HG03521 (cell line): Measurements from ENCODE around the gene GOLGA8Q.
"Not testable (repeated sequence)": the region's sequence is repeated elsewhere in the genome, so short reads cannot be mapped to it uniquely, and the experiment has no call there.

Experiments
- ATAC-seq: cut with Tn5 transposase; IDR thresholded peaks from one replicate; pipeline ENCODE4 v1.9.1; 2021; ENCODE audit warnings: mild to moderate bottlenecking, moderate library complexity; ENCODE audit not compliant: unreplicated experiment

GOLGA8Q gene, protein sequence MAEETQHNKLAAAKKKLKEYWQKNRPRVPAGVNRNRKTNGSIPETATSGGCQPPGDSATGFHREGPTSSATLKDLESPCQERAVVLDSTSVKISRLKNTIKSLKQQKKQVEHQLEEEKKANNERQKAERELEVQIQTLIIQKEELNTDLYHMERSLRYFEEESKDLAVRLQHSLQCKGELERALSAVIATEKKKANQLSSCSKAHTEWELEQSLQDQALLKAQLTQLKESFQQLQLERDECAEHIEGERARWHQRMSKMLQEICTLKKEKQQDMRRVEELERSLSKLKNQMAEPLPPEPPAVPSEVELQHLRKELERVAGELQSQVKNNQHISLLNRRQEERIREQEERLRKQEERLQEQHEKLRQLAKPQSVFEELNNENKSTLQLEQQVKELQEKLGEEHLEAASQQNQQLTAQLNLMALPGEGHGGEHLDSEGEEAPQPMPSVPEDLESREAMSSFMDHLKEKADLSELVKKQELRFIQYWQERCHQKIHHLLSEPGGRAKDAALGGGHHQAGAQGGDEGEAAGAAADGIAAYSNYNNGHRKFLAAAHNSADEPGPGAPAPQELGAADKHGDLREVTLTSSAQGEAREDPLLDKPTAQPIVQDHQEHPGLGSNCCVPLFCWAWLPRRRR

DNA sequence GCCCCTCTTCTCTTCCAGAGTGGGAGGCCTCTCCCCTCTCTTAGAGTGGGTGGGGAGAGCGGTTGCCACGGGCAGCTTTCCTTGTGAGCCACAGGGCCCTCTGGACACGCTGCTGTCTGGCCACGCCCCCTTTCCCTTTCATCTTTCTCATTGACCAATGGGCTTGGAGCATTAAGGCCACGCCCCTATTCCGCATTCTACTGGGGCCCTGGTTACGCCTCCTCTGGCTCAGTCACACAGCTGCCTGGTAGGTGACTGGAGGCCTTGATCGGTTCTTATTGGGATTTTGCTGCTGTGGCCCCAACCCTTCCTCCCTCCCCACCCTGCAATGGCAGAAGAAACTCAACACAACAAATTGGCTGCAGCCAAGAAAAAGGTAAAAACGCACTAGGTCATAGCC, at the start of gene GOLGA8Q:
Gene GOLGA8Q, plus strand, starts transcription at position 301 of the 400 bp plus-strand sequence. Its CDS starts 28 bp downstream, at position 329.
- not testable (repeated sequence) for ATAC-seq

DNA sequence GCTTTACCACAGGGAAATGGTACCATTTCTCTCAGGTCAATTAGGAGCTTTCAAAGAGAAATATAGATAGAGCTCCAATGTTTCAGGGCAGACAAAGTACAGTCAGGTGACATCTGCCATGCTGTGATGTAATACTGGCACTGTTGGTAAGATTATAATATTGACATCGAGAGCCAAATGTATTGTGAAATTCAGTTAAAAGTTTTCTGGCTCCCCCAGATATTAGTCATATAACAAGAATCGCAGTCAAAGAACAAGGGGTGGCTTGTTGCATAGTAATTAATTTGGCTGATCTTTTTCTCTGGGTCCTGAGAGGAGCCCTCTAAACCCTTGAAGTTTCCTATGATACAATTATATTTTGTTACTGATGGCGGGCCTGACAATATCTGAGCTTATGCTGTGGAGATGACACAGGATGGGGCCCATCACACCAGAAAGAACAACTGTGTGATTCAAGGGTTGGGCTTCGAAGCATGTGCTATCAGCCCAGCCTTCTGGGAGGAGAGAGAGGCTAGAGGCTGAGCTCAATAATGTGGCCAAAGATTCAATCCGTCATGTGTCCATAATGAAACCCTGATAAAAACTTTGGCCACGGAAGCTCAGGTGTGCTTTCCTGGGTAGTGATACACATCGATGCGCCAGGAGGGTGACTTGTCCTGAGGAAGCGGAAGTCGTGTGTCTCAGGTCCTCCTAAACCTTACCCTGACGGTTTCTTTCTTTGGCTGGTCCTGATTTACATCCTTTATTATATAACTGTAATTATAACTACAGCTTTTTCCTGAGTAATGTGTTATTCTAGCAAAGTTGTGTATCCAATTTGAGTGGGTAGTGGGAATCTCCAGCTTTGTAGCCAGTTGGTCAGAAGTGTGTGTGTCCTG, 48.7 kb upstream of the GOLGA8Q start:
- ATAC-seq: not testable (repeated sequence)

DNA sequence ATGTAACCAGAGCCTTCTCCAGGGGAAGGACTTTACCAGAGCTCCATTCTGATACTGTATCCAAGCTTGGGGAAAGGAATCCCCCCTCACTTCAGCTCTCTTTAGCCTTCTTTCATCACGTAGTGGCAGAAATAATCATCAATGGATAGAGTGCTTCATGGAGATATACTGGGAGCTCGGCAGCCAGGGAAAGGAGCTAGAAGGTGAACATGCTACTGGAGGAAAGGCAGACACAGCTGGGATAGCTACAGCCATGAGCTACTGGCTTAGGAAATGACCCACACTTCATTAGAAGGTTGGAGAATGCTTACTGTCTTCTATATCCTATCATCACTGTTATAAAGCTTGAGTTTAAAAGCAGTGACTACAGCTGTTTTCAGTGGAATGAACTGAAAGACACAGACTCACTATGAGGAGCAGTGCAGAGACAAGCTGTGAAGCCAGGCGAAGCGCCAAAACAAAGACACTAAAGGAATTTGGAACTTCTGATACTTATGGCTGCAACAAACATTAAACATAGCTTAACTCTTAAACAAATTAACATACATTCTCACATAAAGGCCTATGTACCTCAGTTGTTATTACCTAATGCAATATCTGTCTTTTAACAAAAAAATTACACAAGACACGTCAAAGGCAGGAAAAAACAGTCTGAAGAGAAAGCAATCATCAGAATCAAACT, 47.5 kb upstream of the GOLGA8Q start:
- ATAC-seq: not testable (repeated sequence)

DNA sequence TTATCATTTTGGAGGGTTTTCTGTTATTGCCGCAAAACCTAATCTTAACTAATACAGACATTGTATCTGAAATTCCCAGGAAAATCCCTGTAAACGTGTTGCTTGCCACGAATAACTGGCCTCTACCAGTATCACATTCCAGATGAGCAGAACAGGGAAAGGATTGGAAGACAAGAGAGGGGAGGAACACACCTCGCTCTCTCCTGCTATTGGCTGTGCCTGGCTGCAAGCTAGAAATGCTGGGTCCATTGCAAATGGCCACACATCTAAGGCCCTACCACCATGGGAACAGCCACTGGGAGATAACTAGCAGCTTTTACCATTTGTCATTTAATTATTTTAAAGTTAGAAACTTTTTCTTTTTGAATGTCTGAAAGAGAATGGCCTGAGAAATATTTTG, 37.3 kb upstream of the GOLGA8Q start:
- ATAC-seq: not testable (repeated sequence)

DNA sequence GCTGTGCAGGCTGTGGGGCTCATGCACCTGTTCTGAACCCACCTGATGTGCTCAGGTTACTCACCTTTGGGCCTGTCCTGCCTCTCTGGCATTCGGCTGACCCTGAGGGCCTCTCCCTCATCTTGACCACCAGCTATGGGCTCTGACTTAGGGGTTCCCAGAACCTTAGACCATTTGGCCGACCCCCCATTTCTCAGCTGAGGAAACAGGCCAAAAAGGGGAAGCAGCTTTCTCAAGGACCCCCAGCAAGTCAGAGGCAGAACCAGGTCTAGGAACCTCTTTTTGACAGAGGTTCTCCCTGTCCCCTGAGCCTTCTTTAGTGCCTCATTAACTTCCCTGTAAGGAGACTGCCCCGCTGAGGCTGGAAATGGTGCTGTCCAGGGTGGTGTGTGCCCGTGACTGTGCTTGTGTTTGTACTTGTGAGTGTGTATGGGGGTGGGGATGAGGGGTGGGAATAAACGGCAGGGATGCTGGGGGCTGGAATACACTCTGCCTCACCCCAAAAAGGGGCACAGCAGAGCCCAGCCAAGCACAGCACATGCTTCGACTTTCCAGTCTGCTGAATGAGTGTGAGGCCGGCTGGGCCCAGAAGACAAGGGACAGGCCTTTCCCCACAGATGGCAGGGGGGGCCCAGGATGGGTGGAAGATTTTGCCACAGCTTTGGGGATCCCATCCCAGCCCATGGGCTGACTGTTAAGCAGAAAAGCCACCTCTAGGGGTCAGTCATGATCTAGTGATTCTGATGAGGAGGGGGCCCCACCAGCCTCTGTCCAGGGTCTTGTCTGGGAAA, 28.2 kb upstream of the GOLGA8Q start:
- ATAC-seq: not testable (repeated sequence)

DNA sequence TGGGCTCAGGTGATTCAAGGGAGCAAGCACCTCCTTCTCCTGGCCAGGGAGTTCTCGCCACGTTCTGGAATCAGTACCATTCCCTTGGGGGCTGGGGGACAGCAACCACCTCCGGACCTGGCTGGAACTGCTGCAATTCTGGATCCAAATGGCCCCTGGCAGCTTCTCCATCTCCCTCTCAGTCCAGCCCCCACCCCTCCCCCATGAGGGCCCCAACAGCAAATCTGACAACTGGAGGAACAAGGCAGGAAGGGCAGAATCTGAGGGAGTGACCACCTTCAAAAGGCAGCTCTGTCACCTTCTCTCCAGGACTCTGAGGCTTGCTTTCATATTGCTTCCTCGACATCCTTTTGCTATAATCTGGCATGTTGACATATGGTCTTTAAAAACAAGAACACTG, 25.9 kb upstream of the GOLGA8Q start:
- ATAC-seq: not testable (repeated sequence)

DNA sequence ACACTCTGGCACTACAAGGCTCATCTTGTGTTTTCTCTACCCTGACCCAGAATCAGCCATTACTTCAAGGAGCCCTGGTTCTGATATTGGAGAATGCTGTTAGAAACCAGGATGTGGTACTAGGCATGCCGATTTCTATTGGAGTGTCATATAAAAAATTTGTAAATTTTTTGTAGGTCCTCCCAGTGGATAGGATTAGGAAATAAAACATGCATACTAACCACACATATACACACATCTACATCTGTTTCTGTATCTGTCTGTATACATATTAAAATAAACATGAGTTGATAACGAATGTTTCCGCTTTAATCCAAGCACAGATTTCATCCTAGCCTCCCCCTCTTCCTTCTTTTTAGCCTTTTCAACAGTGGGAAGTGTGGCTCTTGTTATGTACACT, 22.8 kb upstream of the GOLGA8Q start:
- not testable (repeated sequence) for ATAC-seq

DNA sequence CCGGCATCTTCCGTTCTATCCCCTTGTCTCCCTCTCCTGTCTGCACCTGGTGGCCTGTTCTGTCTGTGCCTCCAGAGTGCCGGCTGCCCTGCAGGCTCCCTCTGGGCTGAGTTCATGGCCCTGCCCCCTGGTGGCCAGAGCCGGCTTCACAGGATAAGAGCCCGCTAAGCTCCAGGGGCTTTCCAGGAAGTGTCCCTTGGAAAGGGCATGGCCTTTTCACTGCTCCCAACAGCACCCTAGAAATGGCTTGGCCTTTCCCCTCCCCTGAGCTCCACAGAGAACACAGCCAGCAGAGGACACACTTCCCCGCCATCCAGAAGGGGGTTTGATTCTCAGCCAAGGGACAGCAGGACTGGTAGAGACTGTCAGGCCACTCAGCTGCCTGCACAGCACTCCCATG, 15.1 kb downstream of the GOLGA8Q start:
- not testable (repeated sequence) for ATAC-seq

DNA sequence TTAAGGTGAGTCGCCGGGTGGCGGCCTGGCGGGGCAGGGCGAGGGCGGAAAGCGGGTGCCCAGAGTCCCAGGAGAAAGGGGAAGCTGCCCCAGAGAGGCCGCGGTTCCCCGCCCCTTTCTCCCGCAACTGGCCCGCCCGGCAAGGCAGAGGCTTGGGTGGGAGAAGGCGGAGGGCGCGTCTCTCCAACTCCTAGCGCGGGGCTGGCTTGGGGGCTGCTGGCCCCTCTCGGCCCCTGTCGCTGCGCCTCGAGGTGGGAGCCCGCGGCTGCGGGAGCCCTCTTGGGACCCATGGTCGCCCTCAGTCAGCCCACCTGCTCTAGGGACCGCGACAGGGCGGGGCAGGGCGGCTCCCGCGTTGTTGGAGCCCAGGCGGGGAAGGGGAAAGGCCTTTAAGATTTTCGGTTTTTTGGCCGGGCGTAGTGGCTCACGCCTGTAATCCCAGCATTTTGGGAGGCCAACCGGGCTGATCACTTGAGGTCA, 21.2 kb downstream of the GOLGA8Q start:
- ATAC-seq: not testable (repeated sequence)

DNA sequence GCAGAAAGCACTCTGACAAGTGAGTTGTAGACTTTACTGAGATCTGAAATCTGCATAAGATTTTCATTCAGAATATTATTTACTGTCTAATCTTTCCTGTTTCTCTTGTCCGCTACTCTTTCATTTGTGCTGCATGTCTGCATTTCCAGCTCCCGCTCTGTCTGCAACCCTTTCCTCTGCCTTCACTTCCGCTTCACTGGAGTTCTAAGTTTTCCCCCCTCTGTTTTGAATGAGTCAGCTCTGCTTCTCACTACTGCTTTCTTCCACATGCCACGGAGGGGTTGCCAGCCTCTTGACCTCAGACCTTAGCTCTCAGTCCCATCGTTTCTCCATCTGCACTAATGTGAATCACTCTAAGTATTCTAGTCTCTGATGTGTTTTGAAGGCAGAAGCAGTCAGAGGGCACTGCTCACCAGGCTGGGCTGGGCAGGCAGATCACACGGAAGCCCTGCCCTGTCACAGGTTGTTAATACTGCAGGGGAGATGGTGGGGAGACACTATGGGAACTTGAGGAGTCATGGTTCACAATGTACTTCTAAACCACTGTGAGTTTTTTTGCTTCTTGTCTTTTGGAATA, 27.6 kb downstream of the GOLGA8Q start:
- ATAC-seq: not testable (repeated sequence)

DNA sequence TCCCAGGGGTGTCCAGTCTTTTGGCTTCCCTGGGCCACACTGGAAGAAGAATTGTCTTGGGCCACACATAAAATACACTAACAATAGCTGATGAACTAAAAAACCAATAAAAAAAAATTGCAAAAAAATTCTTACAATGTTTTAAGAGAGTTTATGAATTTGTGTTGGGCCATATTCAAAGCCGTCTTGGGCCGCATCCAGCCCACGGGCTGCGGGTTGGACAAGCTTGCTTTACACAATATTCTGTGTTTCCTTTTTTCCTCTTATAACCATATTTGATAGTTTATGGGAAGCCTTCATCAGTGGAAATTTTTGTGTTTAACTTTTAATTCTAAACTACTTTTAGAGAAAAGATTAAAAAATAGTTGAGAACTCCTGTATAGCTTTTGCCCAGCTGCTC, 28.9 kb downstream of the GOLGA8Q start:
- not testable (repeated sequence) for ATAC-seq

DNA sequence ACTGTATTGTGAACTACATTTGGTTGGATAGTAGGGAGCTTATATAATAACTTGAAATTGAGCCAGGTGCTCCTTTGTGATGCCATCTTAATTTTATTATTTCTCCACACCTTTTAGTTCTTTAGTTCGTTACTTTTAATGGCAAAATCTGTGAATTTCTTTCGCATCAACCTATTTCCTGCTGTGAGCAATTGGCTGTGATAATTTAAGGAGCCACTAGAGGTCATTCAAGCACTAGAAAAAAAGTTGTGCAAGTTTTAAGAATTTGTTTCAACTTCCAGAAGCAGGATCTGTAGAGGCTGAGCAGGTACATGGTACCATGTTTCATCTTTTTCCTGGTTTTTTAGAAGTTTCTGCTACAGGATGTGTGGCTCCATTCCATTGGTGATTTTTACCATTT, 47.1 kb downstream of the GOLGA8Q start:
- not testable (repeated sequence) for ATAC-seq

DNA sequence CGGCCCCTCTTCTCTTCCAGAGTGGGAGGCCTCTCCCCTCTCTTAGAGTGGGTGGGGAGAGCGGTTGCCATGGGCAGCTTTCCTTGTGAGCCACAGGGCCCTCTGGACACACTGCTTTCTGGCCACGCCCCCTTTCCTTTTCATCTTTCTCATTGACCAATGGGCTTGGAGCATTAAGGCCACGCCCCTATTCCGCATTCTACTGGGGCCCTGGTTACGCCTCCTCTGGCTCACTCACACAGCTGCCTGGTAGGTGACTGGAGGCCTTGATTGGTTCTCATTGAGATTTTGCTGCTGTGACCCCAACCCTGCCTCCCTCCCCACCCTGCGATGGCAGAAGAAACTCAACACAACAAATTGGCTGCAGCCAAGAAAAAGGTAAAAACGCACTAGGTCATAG, 51.9 kb downstream of the GOLGA8Q start, which contains the start of gene GOLGA8H:
Gene GOLGA8H, plus strand, starts transcription at position 233 of the 400 bp plus-strand sequence. Its CDS starts 98 bp downstream, at position 331.
- ATAC-seq: not testable (repeated sequence)
